Measurements from ENCODE around the gene ADCY5.

The ADCY5 gene

GRCh38 chr3:123336001-123336400, 112.9 kb downstream of the ADCY5 start:
- H3K4me2 ChIP-seq (ENCODE audit: insufficient read depth, low read length): no peak overlapping the region
- DNase-seq: no peak

GRCh38 chr3:123335007-123335670, 113.8 kb downstream of the ADCY5 start:
- peak; percentile 92 for ATAC-seq (ENCODE audit: insufficient read depth, low read depth)
- peak; percentile 53 for DNase-seq
- Histone ChIP-seq H3K27me3 (ENCODE audit: insufficient read depth, low read length, poor library complexity) (no peaks in the 10 kb centered on the region), H3K4me2 (ENCODE audit: insufficient read depth, low read length) (no peak overlapping the region), H4K20me1 (ENCODE audit: insufficient read depth, low read length) (no peaks in the 10 kb centered on the region), H3K9me3 (ENCODE audit: insufficient read depth, low read length, severe bottlenecking) (no peaks in the 10 kb centered on the region), H3K36me3 (ENCODE audit: insufficient read depth, low read length) (no peaks in the 10 kb centered on the region), H3K4me1 (ENCODE audit: insufficient read depth, low read length) (no peaks in the 10 kb centered on the region), H3K27ac (ENCODE audit: low read length) (no peak overlapping the region), H3K79me2 (ENCODE audit: insufficient read depth, low read length) (no peaks in the 10 kb centered on the region), H3K4me3 (ENCODE audit: low read depth in 1 of 2, low read length in 2 of 2) (no peak overlapping the region), H2AFZ (ENCODE audit: low read depth, low read length) (no peak overlapping the region), H3K9ac (ENCODE audit: low read depth, low read length) (no peak overlapping the region)
- TF ChIP-seq, protein P1, sequence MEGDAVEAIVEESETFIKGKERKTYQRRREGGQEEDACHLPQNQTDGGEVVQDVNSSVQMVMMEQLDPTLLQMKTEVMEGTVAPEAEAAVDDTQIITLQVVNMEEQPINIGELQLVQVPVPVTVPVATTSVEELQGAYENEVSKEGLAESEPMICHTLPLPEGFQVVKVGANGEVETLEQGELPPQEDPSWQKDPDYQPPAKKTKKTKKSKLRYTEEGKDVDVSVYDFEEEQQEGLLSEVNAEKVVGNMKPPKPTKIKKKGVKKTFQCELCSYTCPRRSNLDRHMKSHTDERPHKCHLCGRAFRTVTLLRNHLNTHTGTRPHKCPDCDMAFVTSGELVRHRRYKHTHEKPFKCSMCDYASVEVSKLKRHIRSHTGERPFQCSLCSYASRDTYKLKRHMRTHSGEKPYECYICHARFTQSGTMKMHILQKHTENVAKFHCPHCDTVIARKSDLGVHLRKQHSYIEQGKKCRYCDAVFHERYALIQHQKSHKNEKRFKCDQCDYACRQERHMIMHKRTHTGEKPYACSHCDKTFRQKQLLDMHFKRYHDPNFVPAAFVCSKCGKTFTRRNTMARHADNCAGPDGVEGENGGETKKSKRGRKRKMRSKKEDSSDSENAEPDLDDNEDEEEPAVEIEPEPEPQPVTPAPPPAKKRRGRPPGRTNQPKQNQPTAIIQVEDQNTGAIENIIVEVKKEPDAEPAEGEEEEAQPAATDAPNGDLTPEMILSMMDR (IDR thresholded peaks at IDR 0.05; ENCODE audit: borderline replicate concordance, extremely low read depth, low read length, poor library complexity, severe bottlenecking): no peak
- no peak for TF ChIP-seq EZH2 (IDR thresholded peaks at IDR 0.05; ENCODE audit: borderline replicate concordance, low read depth, low read length, severe bottlenecking)

More at GRCh38 chr3:123336001-123336400, 112.9 kb downstream of the ADCY5 start:
- Histone ChIP-seq H3K27ac (ENCODE audit: low read length) (no peak overlapping the region), H4K20me1 (ENCODE audit: insufficient read depth, low read length) (no peaks in the 10 kb centered on the region), H3K36me3 (ENCODE audit: insufficient read depth, low read length) (no peaks in the 10 kb centered on the region), H3K9me3 (ENCODE audit: insufficient read depth, low read length, severe bottlenecking) (no peaks in the 10 kb centered on the region), H3K4me3 (ENCODE audit: low read depth in 1 of 2, low read length in 2 of 2) (no peak overlapping the region), H3K4me1 (ENCODE audit: insufficient read depth, low read length) (no peaks in the 10 kb centered on the region), H3K79me2 (ENCODE audit: insufficient read depth, low read length) (no peaks in the 10 kb centered on the region), H2AFZ (ENCODE audit: low read depth, low read length) (no peak overlapping the region), H3K27me3 (ENCODE audit: insufficient read depth, low read length, poor library complexity) (no peaks in the 10 kb centered on the region), H3K9ac (ENCODE audit: low read depth, low read length) (no peak overlapping the region)
- no peak for ATAC-seq (ENCODE audit: insufficient read depth, low read depth)
- TF ChIP-seq, protein P1 (IDR thresholded peaks at IDR 0.05; ENCODE audit: borderline replicate concordance, extremely low read depth, low read length, poor library complexity, severe bottlenecking): no peak
- TF ChIP-seq EZH2 (IDR thresholded peaks at IDR 0.05; ENCODE audit: borderline replicate concordance, low read depth, low read length, severe bottlenecking): no peak

DNA sequence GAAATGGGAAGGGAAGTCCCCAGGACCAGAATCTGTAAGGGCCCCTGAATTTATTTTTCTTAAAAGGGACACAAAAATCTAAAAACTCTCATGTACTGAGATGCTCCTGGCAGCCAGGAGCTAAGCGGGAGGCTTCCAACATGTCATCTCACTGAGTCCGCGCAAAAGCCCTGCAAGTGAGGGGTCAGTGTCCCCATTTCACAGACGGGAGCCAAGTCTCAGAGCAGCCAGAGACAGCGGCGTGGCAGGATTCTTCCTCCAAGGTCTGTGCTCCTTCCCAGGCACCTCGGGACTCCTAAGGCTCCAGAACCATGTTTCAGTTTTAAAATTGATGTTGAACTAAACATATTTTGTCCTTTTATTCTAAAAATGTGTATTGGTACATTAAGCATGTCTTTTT, 114.8 kb downstream of the ADCY5 start:
- Histone ChIP-seq H3K4me2 (ENCODE audit: insufficient read depth, low read length) (no peak overlapping the region), H4K20me1 (ENCODE audit: insufficient read depth, low read length) (peaks cover 5% of the 10 kb centered on the region; the same call in 1 of the 2 replicates)

More for the DNA sequence above, 114.8 kb downstream of the ADCY5 start:
- ATAC-seq (ENCODE audit: insufficient read depth, low read depth) (no peak), DNase-seq (no peak)
- H3K36me3 ChIP-seq (ENCODE audit: insufficient read depth, low read length): no peaks in the 10 kb centered on the region
- H3K79me2 ChIP-seq (ENCODE audit: insufficient read depth, low read length): no peaks in the 10 kb centered on the region
- H3K9ac ChIP-seq (ENCODE audit: low read depth, low read length): no peak overlapping the region
- no peak overlapping the region for H3K27ac ChIP-seq (ENCODE audit: low read length)
- no peak for TF ChIP-seq EZH2 (IDR thresholded peaks at IDR 0.05; ENCODE audit: borderline replicate concordance, low read depth, low read length, severe bottlenecking)
- TF ChIP-seq, protein P1 (IDR thresholded peaks at IDR 0.05; ENCODE audit: borderline replicate concordance, extremely low read depth, low read length, poor library complexity, severe bottlenecking): no peak
- no peaks in the 10 kb centered on the region for H3K27me3 ChIP-seq (ENCODE audit: insufficient read depth, low read length, poor library complexity)
- no peak overlapping the region for H2AFZ ChIP-seq (ENCODE audit: low read depth, low read length)
- no peaks in the 10 kb centered on the region for H3K9me3 ChIP-seq (ENCODE audit: insufficient read depth, low read length, severe bottlenecking)
- H3K4me1 ChIP-seq (ENCODE audit: insufficient read depth, low read length): no peaks in the 10 kb centered on the region
- H3K4me3 ChIP-seq (ENCODE audit: low read depth in 1 of 2, low read length in 2 of 2): no peak overlapping the region
